Cardiac fibroblast (primary cell): Measurements from ENCODE around the gene MCOLN2.

ENCODE experiments used
- DNase-seq, 2 donors: peaks; one replicate each; pipeline versions ENCODE4 v3.0.0 to v3.0.0-alpha.2; 2010; ENCODE audit warnings: low read depth in 2 of 2
- H3K4me3 ChIP-seq, 2 donors: replicated peaks in 1 of 2; 1 replicate in 1 of 2; 2 replicates in 1 of 2; pipeline ENCODE4 v1.5.1; 2011; ENCODE audit warnings: low read depth in 2 of 2, low read length in 2 of 2, mild to moderate bottlenecking in 2 of 2, moderate library complexity in 1 of 2
- CTCF ChIP-seq: IDR thresholded peaks from one replicate; pipeline ENCODE4 v1.5.1; 2011; ENCODE audit warnings: low read depth, mild to moderate bottlenecking, low read length, inconsistent platforms

MCOLN2 gene

DNA sequence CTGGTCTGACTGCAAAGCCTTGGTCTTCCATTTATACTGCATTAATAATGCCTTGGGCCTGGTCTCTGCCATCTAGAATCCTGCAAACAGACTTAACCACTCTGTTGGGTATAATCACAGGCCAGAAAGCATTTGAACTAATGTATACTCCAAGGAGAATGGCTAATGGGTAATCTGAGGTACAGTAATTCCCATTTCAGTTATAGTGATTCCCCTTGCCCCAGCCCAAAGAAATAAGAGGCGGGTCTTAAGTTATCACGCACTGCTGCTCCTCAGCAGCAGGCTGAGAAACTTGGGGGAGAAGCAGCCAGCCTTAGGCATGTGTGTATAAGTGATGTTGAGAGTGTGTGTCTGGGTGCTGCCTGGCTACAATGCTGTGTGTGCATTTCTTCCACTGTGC lies 106.3 kb downstream of the MCOLN2 start:
- H3K4me3 ChIP-seq: no peak overlapping the region
- TF ChIP-seq CTCF: no peak
- DNase-seq: no peak

DNA sequence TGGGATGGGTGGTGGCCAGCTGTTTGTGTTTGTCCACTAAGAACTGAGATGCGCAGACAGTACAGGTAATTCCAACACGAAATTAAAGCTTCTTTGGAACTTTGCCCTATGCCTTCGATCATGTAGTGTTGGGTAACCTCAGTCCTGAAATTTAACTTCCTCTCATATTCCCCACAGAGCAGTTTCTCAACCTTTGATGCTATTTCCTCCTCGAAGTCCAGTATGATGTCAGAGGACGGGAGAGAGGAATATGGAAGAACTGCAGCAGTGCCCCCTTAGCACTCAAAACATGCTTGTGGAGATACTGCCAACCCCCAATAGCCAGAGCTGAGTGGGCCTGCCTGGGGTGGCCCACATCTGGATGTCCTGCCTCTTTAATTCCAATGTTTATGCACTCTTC lies 107.5 kb downstream of the MCOLN2 start:
- no peak overlapping the region for H3K4me3 ChIP-seq
- DNase-seq: peak; percentile 44 to 50
- no peak for TF ChIP-seq CTCF

GRCh38 chr1:84888753-84889152 lies 108.2 kb downstream of the MCOLN2 start:
- DNase-seq: peak in 1 of 2 donors; percentile 28

GRCh38 chr1:84887261-84887934 lies 109.5 kb downstream of the MCOLN2 start:
- DNase-seq: peak; percentile 71 to 82
- no peak for TF ChIP-seq CTCF
- H3K4me3 ChIP-seq: no peak overlapping the region

More at GRCh38 chr1:84888753-84889152, 108.2 kb downstream of the MCOLN2 start:
- no peak overlapping the region for H3K4me3 ChIP-seq
- no peak for TF ChIP-seq CTCF

DNA sequence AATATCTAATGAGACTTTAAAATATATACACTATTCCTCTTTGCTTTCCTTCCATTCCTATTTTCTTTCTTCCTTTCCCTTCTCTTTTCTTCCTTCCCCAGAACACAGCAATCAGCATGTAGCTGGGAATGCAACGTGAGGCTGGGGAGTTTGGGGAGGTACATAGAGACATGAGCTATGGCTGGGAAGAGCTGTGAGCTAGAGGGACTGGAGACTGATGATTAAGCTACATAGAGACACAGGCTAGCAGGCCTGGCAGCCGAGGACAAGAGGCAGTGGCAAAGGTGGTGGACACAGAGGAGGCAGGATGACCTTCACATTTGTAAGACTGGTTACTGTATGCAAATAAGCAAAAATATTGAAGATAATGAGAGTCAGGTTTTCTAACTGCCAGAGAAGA lies 111.4 kb downstream of the MCOLN2 start:
- no peak for TF ChIP-seq CTCF
- no peak for DNase-seq
- no peak overlapping the region for H3K4me3 ChIP-seq

DNA sequence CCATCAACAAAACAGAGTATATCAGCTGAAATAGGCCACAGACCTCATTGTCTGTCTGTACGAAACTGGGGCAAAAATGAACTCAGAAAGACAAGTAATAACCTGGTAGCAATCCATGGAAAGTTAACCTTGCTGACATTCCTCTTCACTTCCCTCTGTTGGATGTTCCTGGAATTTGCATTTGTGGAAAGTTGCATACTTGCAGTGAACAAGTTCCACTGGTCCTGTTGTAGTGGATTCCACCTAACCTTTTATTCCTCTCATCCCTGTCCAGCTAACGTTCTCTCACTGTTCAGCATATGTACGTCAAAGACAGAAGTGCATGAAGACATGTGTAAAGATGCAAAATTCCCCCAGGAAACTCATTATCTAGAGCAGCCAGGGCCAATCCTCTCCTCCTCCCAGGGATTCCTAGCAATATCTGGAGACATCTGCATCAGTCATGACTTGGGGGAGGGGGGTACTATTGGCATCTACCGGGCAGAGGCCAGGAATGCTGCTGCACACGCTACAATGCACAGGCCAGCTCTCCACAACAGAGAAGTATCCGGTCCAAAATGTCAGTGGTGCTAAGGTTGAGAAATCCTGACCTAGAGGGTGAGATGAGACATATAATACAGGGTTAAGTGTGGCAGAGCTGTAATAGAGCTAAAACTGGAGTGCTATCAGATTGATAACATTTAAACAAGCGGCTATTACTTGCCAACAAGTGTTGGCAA lies 112.1 kb downstream of the MCOLN2 start:
- peak; percentile 25 to 56 for DNase-seq
- TF ChIP-seq CTCF: peak; percentile 5

More for the DNA sequence above, 112.1 kb downstream of the MCOLN2 start:
- no peak overlapping the region for H3K4me3 ChIP-seq
